ENCODE data around the gene ZNF74.
"Not testable (repeated sequence)": the region's sequence is repeated elsewhere in the genome, so short reads cannot be mapped to it uniquely, and the experiment has no call there.

The ZNF74 gene

DNA sequence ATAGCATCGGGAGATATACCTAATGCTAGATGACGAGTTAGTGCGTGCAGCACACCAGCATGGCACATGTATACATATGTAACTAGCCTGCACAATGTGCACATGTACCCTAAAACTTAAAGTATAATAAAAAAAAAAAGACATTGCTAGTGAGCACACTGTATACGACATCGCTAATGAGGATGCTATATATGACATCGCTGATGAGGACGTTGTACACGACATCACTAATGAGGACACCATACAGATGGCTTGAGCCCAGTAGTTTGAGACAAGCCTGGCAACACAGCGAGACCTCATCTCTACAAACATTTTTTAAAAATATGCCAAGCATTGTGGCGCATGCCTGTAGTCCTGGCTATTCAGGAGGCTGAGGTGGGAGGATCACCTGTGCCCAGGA, 31.5 kb upstream of the ZNF74 start:
- H3K36me3 ChIP-seq (replicated peaks); DNase-seq; H3K27me3 ChIP-seq (replicated peaks); in situ Hi-C loops (cut with HindIII; ENCODE audit: low pct_ligation_motif_present, low sequenced_read_pairs); H3K4me3 ChIP-seq (ENCODE audit: low read depth, low read length); H3K27ac ChIP-seq: not testable (repeated sequence)

DNA sequence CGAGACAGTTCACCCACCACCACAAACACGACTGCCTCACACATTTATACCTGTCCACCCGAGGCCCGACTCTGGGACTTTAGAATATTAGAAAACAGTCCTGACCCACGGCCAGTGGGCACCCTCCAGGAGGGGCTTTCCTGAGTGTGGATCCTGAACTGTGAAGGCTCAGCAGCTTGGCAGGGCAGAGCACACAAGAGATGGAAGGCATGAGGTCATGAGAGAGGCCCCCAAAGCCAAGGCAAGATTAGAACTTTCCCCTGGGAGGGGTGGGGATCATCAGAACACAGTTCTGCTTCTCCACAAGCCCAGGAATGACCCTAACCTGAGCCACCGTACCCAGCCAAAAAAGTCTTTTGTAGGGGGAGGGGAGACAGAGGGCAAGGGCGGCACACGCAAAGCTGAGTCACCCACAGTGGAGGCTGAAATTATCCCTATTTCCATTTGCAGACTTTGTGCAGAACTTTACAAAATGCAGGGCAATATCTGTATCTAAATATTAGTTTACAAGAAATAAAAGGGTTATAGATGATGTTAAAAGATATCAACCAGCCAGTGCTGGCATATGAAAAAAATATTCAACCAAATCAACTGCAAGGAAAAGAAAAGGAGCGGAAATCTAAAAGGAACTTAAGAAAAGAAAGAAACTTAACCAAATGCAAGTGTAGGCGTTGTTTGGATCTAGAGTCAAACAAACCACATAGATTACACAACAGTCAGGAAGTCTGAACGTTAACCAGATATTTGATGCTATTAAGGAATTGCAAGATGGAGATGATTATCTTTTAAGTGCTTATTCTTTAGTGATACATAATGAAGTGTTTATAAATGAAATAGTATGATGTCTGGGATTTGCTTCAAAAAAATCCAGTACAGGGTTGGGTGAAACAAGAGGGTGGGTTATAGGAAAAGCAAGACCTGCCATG, 29.4 kb upstream of the ZNF74 start:
- H3K27me3 ChIP-seq (replicated peaks); in situ Hi-C loops (cut with HindIII; ENCODE audit: low pct_ligation_motif_present, low sequenced_read_pairs); H3K36me3 ChIP-seq (replicated peaks); H3K27ac ChIP-seq; H3K4me3 ChIP-seq (ENCODE audit: low read depth, low read length); DNase-seq: not testable (repeated sequence)

DNA sequence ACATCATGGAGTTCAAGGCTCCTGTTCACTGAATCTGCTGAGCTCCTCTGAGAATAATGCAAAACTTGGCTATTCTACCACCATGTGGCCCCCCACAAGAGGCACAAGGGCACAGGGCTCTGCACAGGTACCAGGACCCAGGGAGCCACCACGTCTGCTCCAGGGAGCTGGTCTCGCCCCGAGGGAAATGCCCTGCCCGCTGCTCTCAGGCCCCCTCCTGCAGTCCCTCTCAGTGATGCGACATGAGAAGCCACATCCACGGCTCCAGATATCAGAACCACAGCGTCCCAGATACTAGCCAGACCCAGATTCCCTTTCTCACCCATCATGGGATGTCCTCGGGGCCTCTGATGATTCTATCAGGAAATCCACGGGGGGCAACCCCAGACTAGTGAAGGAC, 27.1 kb upstream of the ZNF74 start:
- H3K27me3 ChIP-seq (replicated peaks); in situ Hi-C loops (cut with HindIII; ENCODE audit: low pct_ligation_motif_present, low sequenced_read_pairs); H3K36me3 ChIP-seq (replicated peaks); H3K4me3 ChIP-seq (ENCODE audit: low read depth, low read length); H3K27ac ChIP-seq; DNase-seq: not testable (repeated sequence)

DNA sequence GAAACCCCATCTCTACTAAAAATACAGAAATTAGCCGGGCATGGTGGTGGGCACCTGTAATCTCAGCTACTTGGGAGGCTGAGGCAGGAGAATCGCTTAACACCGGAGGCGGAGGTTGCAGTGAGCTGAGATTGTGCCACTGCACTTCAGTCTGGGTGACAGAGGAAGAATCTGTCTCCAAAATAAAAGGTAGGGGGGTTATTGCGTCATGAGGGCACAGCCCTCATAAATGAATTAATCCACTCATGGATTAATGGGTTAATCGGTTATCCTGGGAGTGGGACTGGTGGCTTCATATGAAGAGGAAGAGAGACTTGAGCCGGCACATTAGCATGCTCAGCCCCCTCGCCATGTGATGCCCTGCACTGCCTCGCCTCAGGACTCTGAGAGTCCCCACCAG, 25.1 kb upstream of the ZNF74 start:
- H3K36me3 ChIP-seq (replicated peaks); H3K4me3 ChIP-seq (ENCODE audit: low read depth, low read length); DNase-seq; H3K27ac ChIP-seq; in situ Hi-C loops (cut with HindIII; ENCODE audit: low pct_ligation_motif_present, low sequenced_read_pairs); H3K27me3 ChIP-seq (replicated peaks): not testable (repeated sequence)

DNA sequence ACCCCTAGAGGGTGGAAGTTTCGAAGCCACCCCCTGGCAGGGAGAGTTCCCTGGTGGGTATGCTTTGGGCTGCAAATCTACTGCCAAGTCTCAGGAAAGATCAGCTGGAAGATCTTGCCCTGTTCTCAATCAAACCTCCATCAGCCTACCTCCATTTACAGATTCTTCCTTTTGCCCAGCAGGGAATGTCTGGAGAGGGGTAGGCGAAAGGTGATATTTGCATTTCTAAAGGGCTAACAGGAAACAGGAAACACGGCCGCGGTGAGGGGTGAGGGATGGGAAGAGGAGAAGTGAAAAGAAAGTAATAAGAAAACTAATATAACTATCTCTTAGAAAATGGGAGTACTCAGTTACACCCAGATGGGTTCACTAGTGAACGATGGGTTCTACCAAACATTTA, 22.3 kb upstream of the ZNF74 start:
- H3K27ac ChIP-seq; H3K36me3 ChIP-seq (replicated peaks); DNase-seq; H3K4me3 ChIP-seq (ENCODE audit: low read depth, low read length); in situ Hi-C loops (cut with HindIII; ENCODE audit: low pct_ligation_motif_present, low sequenced_read_pairs); H3K27me3 ChIP-seq (replicated peaks): not testable (repeated sequence)

DNA sequence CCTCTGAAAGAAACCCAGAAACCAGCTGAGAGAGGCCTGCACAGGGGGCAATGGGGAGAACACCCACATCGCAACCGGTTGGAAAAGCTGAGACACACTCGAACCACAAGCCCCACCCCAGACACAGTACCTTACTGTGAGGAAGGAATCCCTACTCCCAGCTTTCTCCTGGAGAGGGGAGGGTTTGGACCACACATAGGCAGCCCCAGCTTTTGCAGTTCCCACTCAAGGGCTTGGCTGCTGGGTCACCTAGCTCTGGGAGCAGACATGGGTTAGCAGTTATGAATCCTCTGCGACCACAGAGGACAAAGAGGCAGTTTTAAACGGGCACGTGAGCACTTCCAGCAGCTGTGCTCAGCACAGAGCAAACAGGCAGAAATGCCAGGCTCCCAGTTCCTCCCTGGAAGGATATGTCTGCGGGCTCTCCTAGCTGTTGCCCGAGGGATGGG, 21.5 kb upstream of the ZNF74 start:
- DNase-seq; H3K4me3 ChIP-seq (ENCODE audit: low read depth, low read length); H3K36me3 ChIP-seq (replicated peaks); H3K27ac ChIP-seq; in situ Hi-C loops (cut with HindIII; ENCODE audit: low pct_ligation_motif_present, low sequenced_read_pairs); H3K27me3 ChIP-seq (replicated peaks): not testable (repeated sequence)

DNA sequence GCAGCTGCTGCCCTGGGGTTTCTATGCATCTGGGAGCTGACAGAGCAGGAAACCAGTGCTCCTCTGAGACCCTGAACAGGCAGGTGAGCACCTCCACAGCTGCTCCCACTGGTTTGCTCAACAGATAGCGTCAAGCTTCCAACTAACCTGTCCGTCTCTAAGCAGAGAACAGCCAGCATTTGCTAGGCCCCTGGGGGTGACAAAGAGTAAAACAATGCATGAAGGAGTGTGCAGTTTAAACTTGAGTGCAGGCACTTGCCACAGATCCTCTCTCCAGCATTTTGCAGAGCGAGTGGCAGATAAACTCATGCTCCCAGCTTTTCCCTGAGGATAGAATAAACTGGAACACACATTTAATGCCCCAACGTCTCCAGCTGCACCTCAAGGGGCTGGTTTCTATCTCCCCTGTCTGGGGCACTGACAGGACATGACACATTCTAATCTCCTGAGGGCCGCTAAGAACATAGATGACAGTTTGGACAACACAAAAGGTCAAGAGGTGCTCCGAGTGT, 20.7 kb upstream of the ZNF74 start:
- DNase-seq; H3K4me3 ChIP-seq (ENCODE audit: low read depth, low read length); H3K27me3 ChIP-seq (replicated peaks); H3K36me3 ChIP-seq (replicated peaks); in situ Hi-C loops (cut with HindIII; ENCODE audit: low pct_ligation_motif_present, low sequenced_read_pairs); H3K27ac ChIP-seq: not testable (repeated sequence)

DNA sequence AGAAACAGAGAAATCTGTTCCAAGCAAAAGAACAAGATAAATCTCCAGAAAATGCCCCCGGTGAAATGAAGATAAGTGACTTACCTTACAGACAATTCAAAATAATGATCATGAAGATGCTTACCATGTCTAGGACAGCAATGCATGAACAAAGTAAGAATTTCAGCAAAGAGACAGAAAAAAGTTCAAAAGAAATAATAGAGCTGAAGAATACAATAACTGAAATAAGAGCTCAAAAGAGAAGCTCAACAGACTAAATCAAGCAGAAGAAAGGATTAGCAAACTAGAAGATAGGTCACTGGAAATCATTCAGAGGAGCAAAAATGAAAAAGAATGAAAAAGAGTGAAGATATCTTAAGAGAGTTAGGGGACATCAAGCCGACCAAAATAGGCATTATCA, 19.8 kb upstream of the ZNF74 start:
- H3K36me3 ChIP-seq (replicated peaks); H3K27me3 ChIP-seq (replicated peaks); DNase-seq; H3K27ac ChIP-seq; H3K4me3 ChIP-seq (ENCODE audit: low read depth, low read length); in situ Hi-C loops (cut with HindIII; ENCODE audit: low pct_ligation_motif_present, low sequenced_read_pairs): not testable (repeated sequence)

DNA sequence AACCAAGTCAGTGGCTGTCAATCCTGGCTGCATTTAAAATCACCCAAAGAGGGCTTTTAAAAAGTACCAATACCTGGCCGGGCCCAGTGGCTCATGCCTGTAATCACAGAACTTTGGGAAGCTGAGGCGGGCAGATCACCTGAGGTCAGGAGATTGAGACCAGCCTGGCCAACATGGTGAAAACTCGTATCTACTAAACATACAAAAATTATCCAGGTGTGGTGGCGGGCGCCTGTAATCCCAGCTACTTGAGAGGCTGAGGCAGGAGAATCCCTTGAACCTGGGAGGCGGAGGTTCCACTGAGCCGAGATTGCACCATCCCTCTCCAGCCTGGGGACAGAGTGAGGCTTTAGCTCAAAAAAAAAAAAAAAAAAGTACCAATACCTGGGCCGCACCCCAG, 17.7 kb upstream of the ZNF74 start:
- H3K4me3 ChIP-seq (ENCODE audit: low read depth, low read length); H3K27me3 ChIP-seq (replicated peaks); H3K36me3 ChIP-seq (replicated peaks); in situ Hi-C loops (cut with HindIII; ENCODE audit: low pct_ligation_motif_present, low sequenced_read_pairs); DNase-seq; H3K27ac ChIP-seq: not testable (repeated sequence)

DNA sequence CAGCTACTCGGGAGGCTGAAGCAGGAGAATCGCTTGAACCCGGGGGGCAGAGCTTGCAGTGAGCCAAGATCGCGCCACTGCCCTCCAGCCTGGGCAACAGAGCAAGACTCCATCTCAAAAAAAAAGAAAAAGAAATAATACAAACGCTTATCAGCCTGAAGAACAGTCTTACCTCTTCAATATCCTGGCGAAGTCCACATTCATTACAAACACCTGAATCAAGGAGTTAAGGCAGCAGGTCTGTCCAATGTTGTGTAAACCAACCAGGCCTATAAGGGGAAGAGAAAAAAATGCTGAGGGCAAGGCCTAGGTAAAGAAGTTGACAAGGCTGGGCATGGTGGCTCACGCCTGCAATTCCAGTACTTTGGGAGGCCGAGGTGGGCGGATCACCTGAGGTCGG, 17.0 kb upstream of the ZNF74 start:
- H3K27ac ChIP-seq; H3K27me3 ChIP-seq (replicated peaks); in situ Hi-C loops (cut with HindIII; ENCODE audit: low pct_ligation_motif_present, low sequenced_read_pairs); H3K36me3 ChIP-seq (replicated peaks); DNase-seq; H3K4me3 ChIP-seq (ENCODE audit: low read depth, low read length): not testable (repeated sequence)

DNA sequence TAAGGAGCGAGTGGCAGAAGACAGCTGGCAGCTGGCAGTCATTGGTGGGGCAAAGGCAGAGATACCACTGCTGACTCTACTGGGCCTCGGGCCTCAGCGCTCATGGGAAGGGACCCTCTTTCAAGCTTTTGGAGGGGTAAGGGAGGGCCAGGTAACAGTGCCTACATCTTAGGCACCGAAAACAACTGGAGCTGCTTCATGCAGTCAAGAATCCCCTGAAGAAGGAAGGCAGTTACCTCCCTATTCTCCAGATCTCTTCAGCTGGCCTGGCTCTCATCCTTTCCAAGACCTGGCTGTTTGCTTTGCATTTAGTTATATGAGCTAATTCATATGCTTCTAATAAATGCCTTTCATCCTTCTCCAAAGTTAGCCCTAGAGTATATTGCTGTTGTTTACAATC, 15.8 kb upstream of the ZNF74 start:
- DNase-seq: no peak
- H3K27me3 ChIP-seq (replicated peaks): peaks cover 7% of the 10 kb centered on the region
- H3K27ac ChIP-seq: no peak overlapping the region
- TF ChIP-seq, protein P1, sequence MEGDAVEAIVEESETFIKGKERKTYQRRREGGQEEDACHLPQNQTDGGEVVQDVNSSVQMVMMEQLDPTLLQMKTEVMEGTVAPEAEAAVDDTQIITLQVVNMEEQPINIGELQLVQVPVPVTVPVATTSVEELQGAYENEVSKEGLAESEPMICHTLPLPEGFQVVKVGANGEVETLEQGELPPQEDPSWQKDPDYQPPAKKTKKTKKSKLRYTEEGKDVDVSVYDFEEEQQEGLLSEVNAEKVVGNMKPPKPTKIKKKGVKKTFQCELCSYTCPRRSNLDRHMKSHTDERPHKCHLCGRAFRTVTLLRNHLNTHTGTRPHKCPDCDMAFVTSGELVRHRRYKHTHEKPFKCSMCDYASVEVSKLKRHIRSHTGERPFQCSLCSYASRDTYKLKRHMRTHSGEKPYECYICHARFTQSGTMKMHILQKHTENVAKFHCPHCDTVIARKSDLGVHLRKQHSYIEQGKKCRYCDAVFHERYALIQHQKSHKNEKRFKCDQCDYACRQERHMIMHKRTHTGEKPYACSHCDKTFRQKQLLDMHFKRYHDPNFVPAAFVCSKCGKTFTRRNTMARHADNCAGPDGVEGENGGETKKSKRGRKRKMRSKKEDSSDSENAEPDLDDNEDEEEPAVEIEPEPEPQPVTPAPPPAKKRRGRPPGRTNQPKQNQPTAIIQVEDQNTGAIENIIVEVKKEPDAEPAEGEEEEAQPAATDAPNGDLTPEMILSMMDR (IDR thresholded peaks at IDR 0.05; ENCODE audit: low read depth, low read length, missing control alignments): no peak
- in situ Hi-C loops (cut with HindIII; ENCODE audit: low pct_ligation_motif_present, low sequenced_read_pairs): no loop called here
- H3K36me3 ChIP-seq (replicated peaks): no peaks in the 10 kb centered on the region
- H3K4me3 ChIP-seq (ENCODE audit: low read depth, low read length): no peak overlapping the region

DNA sequence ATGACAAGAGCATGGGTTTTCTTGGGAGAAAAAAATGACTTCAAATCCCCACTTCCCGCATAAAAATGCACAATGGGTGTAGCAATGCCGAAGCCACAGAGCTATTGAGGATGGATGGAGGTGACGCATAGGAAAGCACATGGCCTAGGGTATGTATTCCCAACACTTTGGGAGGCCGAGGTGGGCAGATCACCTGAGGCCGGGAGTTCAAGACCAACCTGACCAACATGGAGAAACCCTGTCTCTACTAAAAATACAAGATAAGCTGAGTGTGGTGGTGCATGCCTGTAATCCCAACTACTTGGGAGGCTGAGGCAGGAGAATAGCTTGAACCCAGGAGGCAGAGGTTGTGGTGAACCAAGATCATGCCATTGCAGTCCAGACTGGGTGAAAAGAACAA, 15.3 kb upstream of the ZNF74 start:
- H3K27me3 ChIP-seq (replicated peaks); H3K27ac ChIP-seq; H3K36me3 ChIP-seq (replicated peaks); in situ Hi-C loops (cut with HindIII; ENCODE audit: low pct_ligation_motif_present, low sequenced_read_pairs); H3K4me3 ChIP-seq (ENCODE audit: low read depth, low read length); DNase-seq: not testable (repeated sequence)

Data from brain microvascular endothelial cell (primary cell).